ENCODE results near the gene CLASP1. TPM values are rescaled to one million over a fixed set of nuclear protein-coding genes. Genes with fewer than 3 reads are reported as not detected.

CLASP1 gene
- total and polyA plus RNA-seq, 2 of the 8 experiments (the other 6 are each of a cell fraction or from before 2014, with no cell fraction given): 7.3 to 53.9 TPM

DNA sequence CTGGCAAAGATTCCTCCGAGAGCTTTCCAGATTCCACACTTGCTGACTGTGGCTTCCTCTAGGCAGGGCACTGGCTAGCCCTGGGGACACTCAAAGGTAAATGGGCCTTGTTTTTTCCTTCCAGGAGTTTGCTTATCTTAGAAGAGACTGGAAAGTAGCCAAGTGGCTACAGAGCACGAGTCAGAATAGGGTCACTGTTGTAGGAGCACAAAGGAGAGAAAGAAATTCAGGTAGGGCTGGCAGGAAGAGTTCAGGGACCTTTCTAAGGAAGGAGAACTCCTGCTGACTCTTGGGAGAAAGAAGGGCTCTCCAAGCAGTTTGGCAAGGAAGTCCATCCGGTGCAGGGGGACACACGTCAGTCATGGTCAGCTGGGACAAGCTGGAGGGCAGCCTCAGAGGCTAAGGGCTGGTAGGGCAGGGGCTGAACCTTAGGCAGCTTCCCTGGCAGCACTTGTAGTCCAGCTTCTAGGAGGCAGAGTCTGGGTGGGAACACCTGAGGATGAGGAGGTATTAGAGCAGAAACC, 47.9 kb upstream of the CLASP1 start:
- H2BK120ac ChIP-seq (replicated peaks; ENCODE audit: low read depth, low read length): no peak overlapping the region
- H4K5ac ChIP-seq (ENCODE audit: insufficient read length, low read depth, low read length): no peak overlapping the region
- DNase-seq (ENCODE audit: low read depth in 1 of 2, low spot score in 2 of 2): no peak
- no peaks in the 10 kb centered on the region for H3K23me2 ChIP-seq (ENCODE audit: low read depth, low read length)
- no peak overlapping the region for H2BK5ac ChIP-seq (ENCODE audit: low read depth, low read length)
- no peak overlapping the region for H3K4me2 ChIP-seq (ENCODE audit: insufficient read depth in 1 of 2, low read depth in 2 of 2, low read length in 2 of 2)
- no peak overlapping the region for H3K9ac ChIP-seq (replicated peaks in 1 of 4; ENCODE audit: extremely low read depth in 1 of 4, low read depth in 3 of 4, low read length in 3 of 4)
- ChIA-PET POLR2A (ENCODE audit: partially characterized antibody) (interaction anchor here (2.4 to 5.3 kb wide), 2 partner anchors 14 to 167 kb away, joined by 20 to 24 read pairs; partner anchors contain the start of gene RNU4ATAC), CTCF (ENCODE audit: partially characterized antibody) (interaction anchor here (0.8 to 2.6 kb wide), 5 partner anchors 8 to 40 kb away, joined by 3 to 10 read pairs (median 4); no protein-coding TSS in a partner anchor)
- H3K9me3 ChIP-seq (ENCODE audit: insufficient read depth in 2 of 2, low read depth in 1 of 2, low read length in 1 of 2): no peaks in the 10 kb centered on the region
- no peak overlapping the region for H3K27ac ChIP-seq (ENCODE audit: low read depth, low read length)
- WGBS, 2 experiments (ENCODE audit: extremely low coverage in 1 of 2, insufficient coverage in 1 of 2, insufficient read length in 1 of 2, insufficient replicate concordance in 2 of 2, low coverage in 1 of 2, low lambda C conversion rate in 2 of 2, missing lambda C conversion rate in 1 of 2): 88% methylated on average over 4 of the region's 4 CpGs; no CpG with 5 or more reads in 1 of the 2 experiments
- no peaks in the 10 kb centered on the region for H3K36me3 ChIP-seq (ENCODE audit: control insufficient read depth in 2 of 4, insufficient read depth in 4 of 4, low read length in 3 of 4)
- no peak overlapping the region for H4K8ac ChIP-seq (ENCODE audit: extremely low read depth, insufficient read depth, low read length)
- no peaks in the 10 kb centered on the region for H3K79me2 ChIP-seq (ENCODE audit: control insufficient read depth in 1 of 2, insufficient read depth in 2 of 2, low read length in 2 of 2)
- H2BK20ac ChIP-seq (ENCODE audit: low read length): no peak overlapping the region
- H3K79me1 ChIP-seq (ENCODE audit: low read depth, low read length): no peaks in the 10 kb centered on the region
- H4K91ac ChIP-seq (replicated peaks; ENCODE audit: insufficient read length, low read length): peak overlapping the region; percentile 74
- 0 out of 2 replicates have a peak overlapping the region, but pooled peaks have one; percentile 55 for H2BK12ac ChIP-seq (ENCODE audit: low read depth, low read length)
- H3K4ac ChIP-seq (replicated peaks; ENCODE audit: insufficient read length, low read depth, low read length): peak overlapping the region; percentile 14
- no peak overlapping the region for H3K23ac ChIP-seq (ENCODE audit: insufficient read length)
- no peak overlapping the region for H3K14ac ChIP-seq (ENCODE audit: insufficient read length)
- H3K56ac ChIP-seq (replicated peaks; ENCODE audit: insufficient read length, low read depth, low read length): no peak overlapping the region
- H3K4me3 ChIP-seq (ENCODE audit: extremely low read depth in 1 of 4, insufficient read depth in 2 of 4, low read depth in 3 of 4, low read length in 4 of 4): no peak overlapping the region
- H2AK5ac ChIP-seq (ENCODE audit: low read depth, low read length): no peak overlapping the region
- H3K4me1 ChIP-seq (replicated peaks in 1 of 4; ENCODE audit: control insufficient read depth in 3 of 4, insufficient read depth in 4 of 4, low read length in 3 of 4): peaks cover 0 to 10% (median 6%) of the 10 kb centered on the region in 4 experiments; a peak in 3 of 7 replicates
- no peak overlapping the region for H2AFZ ChIP-seq (ENCODE audit: low read length)
- no peak overlapping the region for H2BK15ac ChIP-seq (ENCODE audit: low read length)
- no peaks in the 10 kb centered on the region for H3K27me3 ChIP-seq (replicated peaks in 1 of 4; ENCODE audit: control insufficient read depth in 3 of 4, extremely low read depth in 1 of 4, insufficient read depth in 3 of 4, low read length in 3 of 4)
- H4K20me1 ChIP-seq (replicated peaks in 1 of 2; ENCODE audit: control insufficient read depth in 1 of 2, insufficient read depth in 2 of 2, low read length in 2 of 2): no peaks in the 10 kb centered on the region
- no peak for FAIRE-seq
- no peak overlapping the region for H3K18ac ChIP-seq (ENCODE audit: extremely low read depth, low read length)
- TF ChIP-seq MAFK (IDR thresholded peaks at IDR 0.05; ENCODE audit: low read depth, low read length) (no peak), SP1 (IDR thresholded peaks at IDR 0.05; ENCODE audit: low read depth, low read length) (no peak), USF2 (IDR thresholded peaks at IDR 0.05; ENCODE audit: low read length) (no peak), POLR2AphosphoS5 (IDR thresholded peaks at IDR 0.05; ENCODE audit: low read depth, low read length) (no peak), FOSL1 (IDR thresholded peaks at IDR 0.05; ENCODE audit: insufficient read depth, low read depth, low read length) (no peak), HDAC6 (IDR thresholded peaks at IDR 0.05; ENCODE audit: low read depth, low read length) (no peak), POLR2A (IDR thresholded peaks at IDR 0.05; ENCODE audit: control extremely low read depth in 1 of 2, low read depth in 2 of 2, low read length in 2 of 2) (no peak), EP300 (IDR thresholded peaks at IDR 0.05; ENCODE audit: borderline replicate concordance in 1 of 2, low read depth in 2 of 2, low read length in 2 of 2) (no peak), GABPA (IDR thresholded peaks at IDR 0.05; ENCODE audit: borderline replicate concordance, insufficient read depth, low read length) (no peak), POU5F1 (IDR thresholded peaks at IDR 0.05; ENCODE audit: low read depth, low read length) (no peak)
- TF ChIP-seq, protein P1, sequence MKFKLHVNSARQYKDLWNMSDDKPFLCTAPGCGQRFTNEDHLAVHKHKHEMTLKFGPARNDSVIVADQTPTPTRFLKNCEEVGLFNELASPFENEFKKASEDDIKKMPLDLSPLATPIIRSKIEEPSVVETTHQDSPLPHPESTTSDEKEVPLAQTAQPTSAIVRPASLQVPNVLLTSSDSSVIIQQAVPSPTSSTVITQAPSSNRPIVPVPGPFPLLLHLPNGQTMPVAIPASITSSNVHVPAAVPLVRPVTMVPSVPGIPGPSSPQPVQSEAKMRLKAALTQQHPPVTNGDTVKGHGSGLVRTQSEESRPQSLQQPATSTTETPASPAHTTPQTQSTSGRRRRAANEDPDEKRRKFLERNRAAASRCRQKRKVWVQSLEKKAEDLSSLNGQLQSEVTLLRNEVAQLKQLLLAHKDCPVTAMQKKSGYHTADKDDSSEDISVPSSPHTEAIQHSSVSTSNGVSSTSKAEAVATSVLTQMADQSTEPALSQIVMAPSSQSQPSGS (IDR thresholded peaks at IDR 0.05; ENCODE audit: low read length): no peak

All from H1 (cell line).